ENCODE data around the gene TRAF3.
A peak's percentile ranks its signal among the peaks of the same experiment; 100 is the strongest.

TRAF3 gene

GRCh38 chr14:102930138-102930752 lies 153.0 kb downstream of the TRAF3 start:
- no peak for DNase-seq (ENCODE audit: low read depth)
- no peak overlapping the region for H3K4me3 ChIP-seq (ENCODE audit: low read length)
- no peak for TF ChIP-seq CTCF (IDR thresholded peaks at IDR 0.05; ENCODE audit: insufficient read depth, low read depth, low read length, missing control alignments)

GRCh38 chr14:102930753-102931579 lies 153.7 kb downstream of the TRAF3 start:
- TF ChIP-seq CTCF (IDR thresholded peaks at IDR 0.05; ENCODE audit: insufficient read depth, low read depth, low read length, missing control alignments): no peak
- peak; percentile 44 for DNase-seq (ENCODE audit: low read depth)
- H3K4me3 ChIP-seq (ENCODE audit: low read length): no peak overlapping the region

DNA sequence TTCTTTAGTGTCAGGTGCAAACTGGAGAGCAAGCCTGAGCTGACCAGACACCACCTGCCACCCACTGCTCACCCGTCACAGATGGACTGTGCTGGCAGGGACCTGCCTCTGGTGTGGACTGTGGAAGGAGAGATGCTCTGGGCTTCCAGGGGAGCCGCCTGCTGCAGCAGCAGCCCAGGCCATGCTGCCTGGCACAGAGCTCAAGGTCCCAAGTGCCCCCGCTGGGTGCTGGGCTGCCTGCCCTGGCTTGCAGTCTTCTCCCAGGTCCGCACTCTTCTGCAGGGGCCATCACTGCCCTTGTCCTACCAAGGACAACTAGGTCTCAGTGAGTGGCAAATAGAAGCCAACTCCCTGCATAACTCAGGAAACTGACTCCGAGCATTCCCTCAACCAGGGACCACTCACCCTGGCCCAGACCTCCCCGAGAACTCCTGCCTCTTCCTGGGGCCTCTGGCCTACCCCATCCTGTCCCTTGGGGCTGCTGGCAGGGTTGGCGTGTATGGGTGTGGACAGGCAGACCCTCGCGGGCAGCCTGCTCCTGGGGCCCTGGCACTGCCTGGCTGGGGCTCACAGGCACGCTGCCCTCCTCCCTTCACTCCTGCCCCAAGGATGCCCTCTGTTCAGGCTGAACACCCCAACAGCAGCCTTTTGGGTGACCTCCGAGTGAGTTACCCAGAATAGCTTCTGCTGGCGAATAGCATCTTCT lies 154.5 kb downstream of the TRAF3 start:
- no peak for DNase-seq (ENCODE audit: low read depth)
- no peak for TF ChIP-seq CTCF (IDR thresholded peaks at IDR 0.05; ENCODE audit: insufficient read depth, low read depth, low read length, missing control alignments)
- no peak overlapping the region for H3K4me3 ChIP-seq (ENCODE audit: low read length)

- H3K4me3 ChIP-seq (ENCODE audit: low read length): no peak overlapping the region
- DNase-seq (ENCODE audit: low read depth): no peak
- TF ChIP-seq CTCF (IDR thresholded peaks at IDR 0.05; ENCODE audit: insufficient read depth, low read depth, low read length, missing control alignments): no peak
Measured at GRCh38 chr14:102932484-102933248, 155.4 kb downstream of the TRAF3 start.

DNA sequence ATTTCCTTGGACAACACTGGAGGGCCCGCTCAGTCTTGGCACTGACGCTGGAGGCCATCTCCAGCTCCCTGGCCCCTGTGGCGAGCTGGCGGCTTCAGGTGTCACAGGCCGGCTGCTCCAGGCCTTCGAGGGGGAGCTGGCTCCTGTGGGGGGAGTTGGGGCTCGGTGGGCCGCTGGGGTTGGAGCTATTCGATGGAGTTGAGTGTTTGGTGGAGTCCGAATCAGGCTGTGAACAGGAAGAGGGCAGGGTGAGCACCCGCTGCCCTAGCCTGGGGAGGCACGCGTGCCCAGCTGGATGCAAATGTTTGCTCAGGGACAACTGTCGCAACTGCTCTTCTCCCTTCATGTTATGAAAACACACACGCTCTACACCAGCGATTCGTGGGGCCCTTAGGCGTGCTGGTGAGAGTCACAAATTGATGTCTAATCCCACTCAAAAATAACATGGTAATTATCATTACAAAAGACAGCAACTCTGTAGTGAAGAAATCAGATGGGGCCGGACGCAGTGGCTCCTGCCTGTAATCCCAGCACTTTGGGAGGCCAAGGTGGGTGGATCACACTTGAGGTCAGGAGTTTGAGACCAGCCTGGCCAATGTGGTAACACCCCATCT lies 156.5 kb downstream of the TRAF3 start:
- no peak for DNase-seq (ENCODE audit: low read depth)
- no peak for TF ChIP-seq CTCF (IDR thresholded peaks at IDR 0.05; ENCODE audit: insufficient read depth, low read depth, low read length, missing control alignments)
- H3K4me3 ChIP-seq (ENCODE audit: low read length): no peak overlapping the region

- no peak overlapping the region for H3K4me3 ChIP-seq (ENCODE audit: low read length)
- no peak for DNase-seq (ENCODE audit: low read depth)
- TF ChIP-seq CTCF (IDR thresholded peaks at IDR 0.05; ENCODE audit: insufficient read depth, low read depth, low read length, missing control alignments): no peak
Measured at GRCh38 chr14:102935756-102936155, 158.5 kb downstream of the TRAF3 start.
